H9 (cell line): Measurements from ENCODE around the gene SRBD1. TPM values are rescaled to one million over a fixed set of nuclear protein-coding genes. Genes with fewer than 3 reads are reported as not detected.

Source experiments
- DNase-seq: peaks from one replicate; pipeline ENCODE4 v3.0.0-alpha.2; 2017
- H2AFZ ChIP-seq: one replicate; pipeline ENCODE4 v1.6.1; 2013; ENCODE audit warnings: mild to moderate bottlenecking, low read length, control low read depth, moderate library complexity
- H2AK5ac ChIP-seq: 2 replicates; pipeline ENCODE4 v1.6.1; 2013; ENCODE audit warnings: low read length, control low read depth, mixed read lengths; ENCODE audit not compliant: insufficient read length
- H2BK120ac ChIP-seq: one replicate; pipeline ENCODE4 v1.6.1; 2013; ENCODE audit warnings: low read depth, mild to moderate bottlenecking, low read length, control low read depth, inconsistent platforms; ENCODE audit not compliant: poor library complexity, severe bottlenecking
- H2BK12ac ChIP-seq: 2 replicates; pipeline ENCODE4 v1.6.1; 2013; ENCODE audit warnings: low read length, control low read depth, mixed read lengths, low read depth; ENCODE audit not compliant: insufficient read length
- H2BK15ac ChIP-seq: 2 replicates; pipeline ENCODE4 v1.6.1; 2013; ENCODE audit warnings: low read depth, low read length, control low read depth
- H2BK20ac ChIP-seq: one replicate; pipeline ENCODE4 v1.6.1; 2013; ENCODE audit warnings: low read depth, mild to moderate bottlenecking, low read length, control low read depth, inconsistent platforms; ENCODE audit not compliant: poor library complexity, severe bottlenecking
- H2BK5ac ChIP-seq: 2 replicates; pipeline ENCODE4 v1.6.1; 2013; ENCODE audit warnings: low read length, control low read depth, mixed read lengths; ENCODE audit not compliant: insufficient read length
- H3K14ac ChIP-seq: 2 replicates; pipeline ENCODE4 v1.6.1; 2013; ENCODE audit warnings: low read length, control low read depth; ENCODE audit not compliant: insufficient read depth
- H3K18ac ChIP-seq: 2 replicates; pipeline ENCODE4 v1.6.1; 2013; ENCODE audit warnings: low read depth, mild to moderate bottlenecking, mixed read lengths, low read length, control low read depth; ENCODE audit not compliant: insufficient read length
- H3K23ac ChIP-seq: 2 replicates; pipeline ENCODE4 v1.6.1; 2013; ENCODE audit warnings: low read length, control low read depth, mixed read lengths, low read depth; ENCODE audit not compliant: insufficient read length
- H3K23me2 ChIP-seq: 2 replicates; pipeline ENCODE4 v1.6.1; 2013; ENCODE audit warnings: low read depth, mild to moderate bottlenecking, mixed read lengths, low read length, control low read depth; ENCODE audit not compliant: insufficient read length, poor library complexity, severe bottlenecking
- H3K27ac ChIP-seq: 2 replicates; pipeline ENCODE4 v1.5.1; 2013; ENCODE audit warnings: low read length, control low read depth, mixed read lengths, low read depth; ENCODE audit not compliant: insufficient read length
- H3K27me3 ChIP-seq: 2 replicates; pipeline ENCODE4 v1.6.1; 2013; ENCODE audit warnings: low read length, control low read depth, inconsistent platforms; ENCODE audit not compliant: insufficient read depth
- H3K4ac ChIP-seq: 2 replicates; pipeline ENCODE4 v1.6.1; 2013; ENCODE audit warnings: low read depth, mild to moderate bottlenecking, control low read depth, inconsistent platforms, low read length, moderate library complexity
- H3K4me1 ChIP-seq: 2 replicates; pipeline ENCODE4 v1.6.1; 2013; ENCODE audit warnings: low read length, control low read depth, inconsistent platforms; ENCODE audit not compliant: insufficient read depth
- H3K4me2 ChIP-seq: 2 replicates; pipeline ENCODE4 v1.6.1; 2013; ENCODE audit warnings: low read length, control low read depth, mixed read lengths; ENCODE audit not compliant: insufficient read length, insufficient read depth
- H3K56ac ChIP-seq: 2 replicates; pipeline ENCODE4 v1.6.1; 2013; ENCODE audit warnings: low read depth, mild to moderate bottlenecking, mixed read lengths, low read length, control low read depth; ENCODE audit not compliant: insufficient read length
- H3K79me1 ChIP-seq: 2 replicates; pipeline ENCODE4 v1.6.1; 2013; ENCODE audit warnings: low read depth, mild to moderate bottlenecking, moderate library complexity, low read length, control low read depth, inconsistent platforms; ENCODE audit not compliant: insufficient read depth, poor library complexity, severe bottlenecking
- H3K79me2 ChIP-seq: 2 replicates; pipeline ENCODE4 v1.6.1; 2013; ENCODE audit warnings: low read length, control low read depth, inconsistent platforms; ENCODE audit not compliant: insufficient read depth
- H3K9ac ChIP-seq: 2 replicates; pipeline ENCODE4 v1.6.1; 2013; ENCODE audit warnings: low read length, control low read depth, mixed read lengths; ENCODE audit not compliant: insufficient read length; ENCODE audit errors: extremely low read depth
- H3K9me3 ChIP-seq: one replicate; pipeline ENCODE4 v1.6.1; 2013; ENCODE audit warnings: low read depth, low read length, inconsistent platforms; ENCODE audit not compliant: control insufficient read depth
- H3T11ph ChIP-seq: one replicate; pipeline ENCODE4 v1.6.1; 2013; ENCODE audit warnings: mild to moderate bottlenecking, low read length, control low read depth, inconsistent platforms
- H4K20me1 ChIP-seq: one replicate; pipeline ENCODE4 v1.6.1; 2013; ENCODE audit not compliant: control insufficient read depth, insufficient read length, insufficient read depth
- H4K5ac ChIP-seq: 2 replicates; pipeline ENCODE4 v1.6.1; 2013; ENCODE audit warnings: low read depth, mild to moderate bottlenecking, mixed read lengths, low read length, control low read depth; ENCODE audit not compliant: insufficient read length
- H4K8ac ChIP-seq: replicated peaks from 2 replicates; pipeline ENCODE4 v1.6.1; 2013; ENCODE audit warnings: low read length, control low read depth, mixed read lengths, low read depth; ENCODE audit not compliant: insufficient read length
- H4K91ac ChIP-seq: 2 replicates; pipeline ENCODE4 v1.6.1; 2013; ENCODE audit warnings: low read depth, mild to moderate bottlenecking, moderate library complexity, mixed read lengths, low read length, control low read depth; ENCODE audit not compliant: insufficient read length
- H3K27ac Mint-ChIP-seq, 3 experiments: 2 replicates in 2 of 3; 3 replicates in 1 of 3; pipeline ENCODE4 v1.8.0; 2020 to 2021; ENCODE audit warnings: mixed read lengths in 3 of 3, mild to moderate bottlenecking in 1 of 3, moderate library complexity in 1 of 3
- H3K27me3 Mint-ChIP-seq: 2 replicates; pipeline ENCODE4 v1.8.0; 2021; ENCODE audit warnings: low read depth, mild to moderate bottlenecking, moderate library complexity, mixed read lengths
- H3K36me3 Mint-ChIP-seq, 3 experiments: 2 replicates in 2 of 3; 3 replicates in 1 of 3; pipeline ENCODE4 v1.8.0; 2020 to 2021; ENCODE audit warnings: low read depth in 3 of 3, mixed read lengths in 3 of 3; ENCODE audit not compliant: insufficient read depth in 1 of 3
- H3K4me1 Mint-ChIP-seq, 2 experiments: 2 replicates each; pipeline ENCODE4 v1.8.0; 2020; ENCODE audit warnings: mixed read lengths in 2 of 2
- H3K4me3 Mint-ChIP-seq, 2 experiments: 2 replicates in 1 of 2; 3 replicates in 1 of 2; pipeline ENCODE4 v1.8.0; 2020 to 2021; ENCODE audit warnings: mild to moderate bottlenecking in 2 of 2, mixed read lengths in 2 of 2, moderate library complexity in 1 of 2
- H3K9me3 Mint-ChIP-seq, 2 experiments: 2 replicates in 1 of 2; 3 replicates in 1 of 2; pipeline ENCODE4 v1.8.0; 2020; ENCODE audit warnings: mild to moderate bottlenecking in 2 of 2, mixed read lengths in 2 of 2, moderate library complexity in 1 of 2
- CTCF ChIP-seq: fragments of 200-600 bp; sonication (generic); conservative IDR thresholded peaks from 3 replicates; pipeline ENCODE4 v1.8.0; 2021; ENCODE audit warnings: antibody characterized with exemption, mild to moderate bottlenecking
- WGBS: extraction: QIAGEN DNeasy Blood & Tissue Kit; methylation state at CpG from one replicate; pipeline ENCODE4 v1.1.7; 2013; ENCODE audit warnings: missing lambda C conversion rate, low lambda C conversion rate, mixed read lengths; ENCODE audit not compliant: insufficient read length; ENCODE audit errors: extremely low coverage; 5-methylcytosine and 5-hydroxymethylcytosine counted together
- total RNA-seq: library from RNA; stranded (reverse); gene quantifications from 2 replicates; pipeline ENCODE4 v1.2.1, GENCODE V29; 2021

SRBD1 gene
- total RNA-seq, 1 experiment from 2014 or later = 18.3 TPM

GRCh38 chr2:45636008-45636407, 24.9 kb upstream of the SRBD1 start:
- Histone ChIP-seq H2BK12ac (no peak overlapping the region), H2BK20ac (no peak overlapping the region), H3K79me1 (no peaks in the 10 kb centered on the region), H3K4me2 (no peak overlapping the region), H3K27me3 (no peaks in the 10 kb centered on the region), H3K4me1 (peaks cover 6% of the 10 kb centered on the region), H3K23ac (no peak overlapping the region), H4K8ac (no peak overlapping the region), H3K14ac (no peak overlapping the region), H4K20me1 (no peaks in the 10 kb centered on the region), H4K91ac (no peak overlapping the region), H3K9me3 (no peaks in the 10 kb centered on the region), H3K79me2 (no peaks in the 10 kb centered on the region), H2AFZ (no peak overlapping the region), H3K23me2 (no peaks in the 10 kb centered on the region), H3K27ac (no peak overlapping the region), H2BK15ac (no peak overlapping the region), H2AK5ac (no peak overlapping the region), H3K9ac (no peak overlapping the region), H3K18ac (no peak overlapping the region), H2BK5ac (no peak overlapping the region), H2BK120ac (no peak overlapping the region), H3K4ac (no peak overlapping the region), H3K56ac (no peak overlapping the region), H4K5ac (no peak overlapping the region), H3T11ph (no peak overlapping the region)
- no CpG with 5 or more reads among the region's 5 CpGs for WGBS
- TF ChIP-seq CTCF = no peak
- H3K4me3 Mint-ChIP-seq = no peak overlapping the region
- H3K4me1 Mint-ChIP-seq = peaks cover 29 to 31% of the 10 kb centered on the region in 2 experiments
- H3K36me3 Mint-ChIP-seq = no peaks in the 10 kb centered on the region
- no peak for DNase-seq
- H3K27ac Mint-ChIP-seq = no peak overlapping the region
- no peaks in the 10 kb centered on the region for H3K9me3 Mint-ChIP-seq
- peaks cover 28% of the 10 kb centered on the region; the same call in 1 of the 2 replicates for H3K27me3 Mint-ChIP-seq
